GM12878 (cell line): ENCODE results near the gene DALRD3. TPM values are rescaled to one million over a fixed set of nuclear protein-coding genes. Genes with fewer than 3 reads are reported as not detected.

Source experiments
- ATAC-seq: fragments of 200-7000 bp; cut with Tn5 transposase; 3 replicates; pipeline ENCODE4 v1.9.1; 2020; ENCODE audit warnings: mild to moderate bottlenecking, moderate library complexity
- BruUV-seq: library from RNA; stranded (reverse); fragments of 400-500 nt; replicated peaks from 2 replicates; lab custom pipeline; 2021; lab: Mats Ljungman, UMichigan
- CTCF ChIA-PET: fragments of 300-600 bp; sonication (Branson Sonifier 250); formaldehyde crosslinking; extraction: SDS; loops from one replicate; lab custom pipeline; 2021; ENCODE audit warnings: inconsistent platforms; lab: Yijun Ruan, JAX
- POLR2A ChIA-PET: fragments of 350-600 bp; formaldehyde crosslinking; extraction: SDS; loops from one replicate; lab custom pipeline; 2021; ENCODE audit warnings: inconsistent platforms; lab: Charles Lee
- RAD21 ChIA-PET: fragments of 300-600 bp; sonication (Branson Sonifier 250); formaldehyde crosslinking; loops from one replicate; lab custom pipeline; 2023; ENCODE audit warnings: antibody characterized with exemption; ENCODE audit not compliant: unreplicated experiment; lab: Charles Lee
- SMC1A ChIA-PET: fragments of 300-600 bp; sonication (Branson Sonifier 250); formaldehyde crosslinking; loops from one replicate; lab custom pipeline; 2023; ENCODE audit not compliant: unreplicated experiment, uncharacterized antibody; lab: Charles Lee
- DNase-seq: peaks from one replicate; pipeline ENCODE4 v3.0.0-alpha.2; 2011; ENCODE audit warnings: low read depth, low spot score
- FAIRE-seq: peaks from 3 replicates; lab custom pipeline; 2011; peaks lifted over from hg19 to GRCh38; lab: Jason Lieb, UNC
- H2AFZ ChIP-seq: 2 replicates; pipeline ENCODE4 v1.6.0; 2011; ENCODE audit warnings: low read depth, low read length, control low read depth; ENCODE audit not compliant: control insufficient read depth
- H3K27ac ChIP-seq: 2 replicates; pipeline ENCODE4 v1.5.1; 2011; ENCODE audit warnings: control low read depth; ENCODE audit not compliant: control insufficient read depth, insufficient read depth
- H3K27me3 ChIP-seq, 2 experiments: replicated peaks in 1 of 2; 2 replicates each; pipeline versions ENCODE4 v1.6.0 to v1.6.1; 2011; ENCODE audit warnings: low read length in 1 of 2; ENCODE audit not compliant: control insufficient read depth in 2 of 2, insufficient read depth in 2 of 2
- H3K36me3 ChIP-seq, 2 experiments: 2 replicates each; pipeline ENCODE4 v1.5.1; 2011; ENCODE audit warnings: low read length in 1 of 2; ENCODE audit not compliant: control insufficient read depth in 2 of 2, insufficient read depth in 2 of 2
- H3K4me1 ChIP-seq: 2 replicates; pipeline ENCODE4 v1.6.1; 2011; ENCODE audit warnings: mild to moderate bottlenecking, low read length, moderate library complexity, mixed read lengths; ENCODE audit not compliant: control insufficient read depth, insufficient read depth
- H3K4me2 ChIP-seq: 2 replicates; pipeline ENCODE4 v1.6.0; 2011; ENCODE audit warnings: control low read depth; ENCODE audit not compliant: control insufficient read depth, insufficient read depth
- H3K4me3 ChIP-seq: fragments of 200-600 bp; sonication (generic); 2 replicates; pipeline ENCODE4 v1.5.1; 2016
- H3K79me2 ChIP-seq: 2 replicates; pipeline ENCODE4 v1.6.0; 2011; ENCODE audit warnings: low read length; ENCODE audit not compliant: control insufficient read depth, insufficient read depth
- H3K9ac ChIP-seq: 2 replicates; pipeline ENCODE4 v1.8.0; 2011; ENCODE audit warnings: low read length, control low read depth, mixed read lengths; ENCODE audit not compliant: control insufficient read depth, insufficient read depth
- H3K9me3 ChIP-seq: replicated peaks from 3 replicates; pipeline ENCODE4 v1.5.1; 2011; ENCODE audit warnings: mild to moderate bottlenecking, low read length; ENCODE audit not compliant: control insufficient read depth, insufficient read depth
- H4K20me1 ChIP-seq: 2 replicates; pipeline ENCODE4 v1.6.0; 2011; ENCODE audit not compliant: control insufficient read depth, insufficient read depth
- NR2C1 ChIP-seq: fragments of 450-650 bp; IDR thresholded peaks from 2 replicates; pipeline ENCODE4 v1.6.1; 2017; ENCODE audit warnings: antibody characterized with exemption, mild to moderate bottlenecking, moderate library complexity
- PAX8 ChIP-seq: fragments of 450-650 bp; IDR thresholded peaks from 2 replicates; pipeline ENCODE4 v1.6.1; 2017; ENCODE audit warnings: mild to moderate bottlenecking, moderate library complexity
- POLR2AphosphoS2 ChIP-seq: IDR thresholded peaks from 2 replicates; pipeline ENCODE4 v1.6.1; 2011; ENCODE audit warnings: low read depth, mild to moderate bottlenecking, low read length, improper control_type of control experiment, moderate library complexity
- RAD21 ChIP-seq: IDR thresholded peaks from 2 replicates; pipeline ENCODE4 v1.6.1; 2011; ENCODE audit warnings: mild to moderate bottlenecking, low read depth, low read length, moderate library complexity; ENCODE audit not compliant: insufficient read depth
- RAD51 ChIP-seq: fragments of 450-650 bp; IDR thresholded peaks from 2 replicates; pipeline ENCODE4 v1.6.1; 2016; ENCODE audit warnings: moderate library complexity, mild to moderate bottlenecking, inconsistent platforms
- WGBS: methylation state at CpG from one replicate; pipeline ENCODE4 v1.1.6; 2016; ENCODE audit warnings: low lambda C conversion rate; ENCODE audit not compliant: insufficient replicate concordance, insufficient coverage; ENCODE audit errors: missing lambda C conversion rate; 5-methylcytosine and 5-hydroxymethylcytosine counted together
- in situ Hi-C: fragments of 300-500 bp; cut with MboI; formaldehyde crosslinking; loops from 9 replicates; pipeline ENCODE4 v1.14.3; 2018; ENCODE audit warnings: mixed read lengths
- intact Hi-C: fragments of 100-400 bp; cut with micrococcal nuclease; formaldehyde crosslinking; loops from one replicate; pipeline ENCODE4 v1.14.2; 2022; ENCODE audit not compliant: unreplicated experiment
- polyA plus RNA-seq, 11 experiments: library from polyadenylated mRNA; depleted of rRNA in 4 of 11; unstranded in 6 of 11; stranded (reverse) in 5 of 11; fragments of >200 nt; fragmentation: Nextera tagmentation in 4 of 11; fragmentation: Illumina TruSeq in 1 of 11; extraction: Ambion mirVana in 4 of 11; extraction: Trizol in 1 of 11; gene quantifications; 1 replicate in 1 of 11; 2 replicates in 10 of 11; pipeline versions ENCODE4 v1.2.1 to v1.2.3, GENCODE V29; 2011 to 2016; ENCODE audit warnings: inconsistent platforms in 2 of 11, missing spikeins in 2 of 11, low read depth in 1 of 11
- total RNA-seq, 4 experiments: library from RNA; depleted of rRNA in 3 of 4; stranded (reverse); fragments of >200 nt in 3 of 4; fragmentation: Illumina TruSeq in 1 of 4; extraction: Trizol in 1 of 4; gene quantifications; 2 replicates each; pipeline versions ENCODE4 v1.2.1 to v1.2.3, GENCODE V29; 2013 to 2021
- TF ChIP-seq, protein P1 (sequence below): fragments of 450-650 bp; IDR thresholded peaks from 2 replicates; pipeline ENCODE4 v1.6.1; 2017; ENCODE audit warnings: mild to moderate bottlenecking

The DALRD3 gene
- total and polyA plus RNA-seq, 10 of the 15 experiments (the other 5 are each of a cell fraction or from before 2014, with no cell fraction given) = 10.1 to 28.2 (median 21.6) TPM

DNA sequence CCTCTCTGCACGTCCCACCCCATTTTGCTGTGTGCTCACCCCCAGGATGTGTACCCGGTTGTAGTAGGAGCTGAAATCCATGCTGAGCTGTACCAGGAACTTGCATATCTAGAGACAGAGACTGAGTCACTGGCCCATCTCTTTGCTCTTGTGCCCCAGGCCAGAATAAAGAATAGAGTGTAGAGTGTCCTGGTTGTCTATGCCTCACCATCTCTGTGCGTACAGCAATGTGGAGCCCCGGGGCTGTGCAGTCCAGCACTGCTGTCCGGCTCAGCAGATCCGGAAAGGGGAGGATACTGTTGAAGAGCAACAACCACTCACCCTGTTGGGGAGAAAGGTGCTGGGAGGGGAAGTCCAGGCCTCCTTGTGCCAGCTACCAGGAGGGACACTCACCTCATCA is 2.6 kb downstream of the DALRD3 start:
- Histone ChIP-seq H3K4me1 (peaks cover 5% of the 10 kb centered on the region; the same call in 1 of the 2 replicates), H3K4me3 (no peak overlapping the region), H3K9ac (no peak overlapping the region), H3K4me2 (no peak overlapping the region), H3K27ac (no peak overlapping the region), H3K79me2 (peaks cover 21% of the 10 kb centered on the region), H2AFZ (no peak overlapping the region), H3K27me3 (no peaks in the 10 kb centered on the region), H4K20me1 (0 out of 2 replicates have a peak, but pooled peaks cover 3% of the 10 kb centered on the region), H3K9me3 (no peaks in the 10 kb centered on the region), H3K36me3 (peaks cover 24 to 30% of the 10 kb centered on the region in 2 experiments)
- intact Hi-C loops (loop anchor here (2.0 kb wide), 1 partner anchor 27 kb away; no protein-coding TSS in a partner anchor), in situ Hi-C loops (no loop called here)
- CTCF ChIA-PET = interaction anchor here (3.3 kb wide), 1 partner anchor 26 kb away, joined by 21 read pairs; the partner anchor contains the start of gene P4HTM
- FAIRE-seq (no peak), ATAC-seq (no peak), DNase-seq (no peak)
- RAD21 ChIA-PET = no interaction called here
- POLR2A ChIA-PET = no interaction called here
- SMC1A ChIA-PET = interaction anchor here (1.3 kb wide), 1 partner anchor 28 kb away, joined by 3 read pairs; no protein-coding TSS in a partner anchor
- TF ChIP-seq PAX8 = no peak
- peak; percentile 4; the same call in 1 of the 2 replicates for TF ChIP-seq POLR2AphosphoS2
- 97% methylated on average over 6 of the region's 6 CpGs for WGBS
- TSS peak; percentile 56 for BruUV-seq

DNA sequence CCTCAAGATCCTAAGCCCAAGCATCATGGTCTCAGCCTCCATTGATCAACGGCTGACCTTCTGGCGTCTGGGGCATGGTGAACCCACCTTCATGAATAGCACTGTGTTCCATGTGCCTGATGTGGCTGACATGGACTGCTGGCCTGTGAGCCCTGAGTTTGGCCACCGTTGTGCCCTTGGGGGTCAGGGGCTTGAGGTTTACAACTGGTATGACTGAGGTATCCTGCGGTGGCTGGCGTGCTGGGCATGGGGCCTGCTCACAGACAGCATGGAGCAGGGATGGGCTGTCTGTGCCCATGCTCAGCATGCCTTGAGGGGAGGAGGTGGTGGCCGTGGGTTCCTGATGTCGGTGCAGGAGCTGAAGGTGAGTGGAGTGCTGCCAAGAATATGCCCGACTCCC is 3.3 kb downstream of the DALRD3 start:
- no peak overlapping the region for H2AFZ ChIP-seq
- in situ Hi-C loops (no loop called here), intact Hi-C loops (loop anchor here (2.0 kb wide), 1 partner anchor 26 kb away; no protein-coding TSS in a partner anchor)
- no peak for DNase-seq
- FAIRE-seq = no peak
- BruUV-seq = no TSS peak
- H3K27ac ChIP-seq = no peak overlapping the region
- H3K79me2 ChIP-seq = peaks cover 16% of the 10 kb centered on the region
- ChIA-PET CTCF (interaction anchor here (1.6 to 3.3 kb wide), 2 partner anchors 19 to 26 kb away, joined by 6 to 21 read pairs; partner anchors contain the start of gene P4HTM), SMC1A (interaction anchor here (1.0 kb wide), 1 partner anchor 27 kb away, joined by 3 read pairs; no protein-coding TSS in a partner anchor), RAD21 (no interaction called here), POLR2A (interaction anchor here (1.0 kb wide), 1 partner anchor 27 kb away, joined by 3 read pairs; no protein-coding TSS in a partner anchor)
- peaks cover 24 to 30% of the 10 kb centered on the region in 2 experiments for H3K36me3 ChIP-seq
- H3K4me1 ChIP-seq = peaks cover 5% of the 10 kb centered on the region; the same call in 1 of the 2 replicates
- H3K27me3 ChIP-seq = no peaks in the 10 kb centered on the region
- ATAC-seq = no peak
- H4K20me1 ChIP-seq = 0 out of 2 replicates have a peak, but pooled peaks cover 3% of the 10 kb centered on the region
- H3K4me2 ChIP-seq = no peak overlapping the region
- H3K4me3 ChIP-seq = no peak overlapping the region
- WGBS = 96% methylated on average over 8 of the region's 8 CpGs
- H3K9ac ChIP-seq = no peak overlapping the region
- TF ChIP-seq, protein P1, sequence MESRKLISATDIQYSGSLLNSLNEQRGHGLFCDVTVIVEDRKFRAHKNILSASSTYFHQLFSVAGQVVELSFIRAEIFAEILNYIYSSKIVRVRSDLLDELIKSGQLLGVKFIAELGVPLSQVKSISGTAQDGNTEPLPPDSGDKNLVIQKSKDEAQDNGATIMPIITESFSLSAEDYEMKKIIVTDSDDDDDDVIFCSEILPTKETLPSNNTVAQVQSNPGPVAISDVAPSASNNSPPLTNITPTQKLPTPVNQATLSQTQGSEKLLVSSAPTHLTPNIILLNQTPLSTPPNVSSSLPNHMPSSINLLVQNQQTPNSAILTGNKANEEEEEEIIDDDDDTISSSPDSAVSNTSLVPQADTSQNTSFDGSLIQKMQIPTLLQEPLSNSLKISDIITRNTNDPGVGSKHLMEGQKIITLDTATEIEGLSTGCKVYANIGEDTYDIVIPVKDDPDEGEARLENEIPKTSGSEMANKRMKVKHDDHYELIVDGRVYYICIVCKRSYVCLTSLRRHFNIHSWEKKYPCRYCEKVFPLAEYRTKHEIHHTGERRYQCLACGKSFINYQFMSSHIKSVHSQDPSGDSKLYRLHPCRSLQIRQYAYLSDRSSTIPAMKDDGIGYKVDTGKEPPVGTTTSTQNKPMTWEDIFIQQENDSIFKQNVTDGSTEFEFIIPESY = no peak
- TF ChIP-seq RAD21 = no peak
- no peak for TF ChIP-seq RAD51
- no peak for TF ChIP-seq NR2C1
- TF ChIP-seq, all 136 proteins: peak for 0
- no peaks in the 10 kb centered on the region for H3K9me3 ChIP-seq
